SU-DHL-6 (cell line): Measurements from ENCODE around the gene TRIM2.

ENCODE experiments used
- CTCF ChIP-seq: fragments of 200-600 bp; sonication (generic); IDR thresholded peaks from one replicate; pipeline ENCODE4 v1.5.1; 2017; ENCODE audit warnings: antibody characterized with exemption, mild to moderate bottlenecking, low read length, moderate library complexity; ENCODE audit not compliant: insufficient read depth, poor library complexity, severe bottlenecking
- EZH2phosphoT487 ChIP-seq: fragments of 200-600 bp; sonication (generic), shearing (Covaris generic); conservative IDR thresholded peaks from 2 replicates; pipeline ENCODE4 v1.6.1; 2018; ENCODE audit warnings: mild to moderate bottlenecking, antibody characterized with exemption, low read length, moderate library complexity, mixed read lengths

DNA sequence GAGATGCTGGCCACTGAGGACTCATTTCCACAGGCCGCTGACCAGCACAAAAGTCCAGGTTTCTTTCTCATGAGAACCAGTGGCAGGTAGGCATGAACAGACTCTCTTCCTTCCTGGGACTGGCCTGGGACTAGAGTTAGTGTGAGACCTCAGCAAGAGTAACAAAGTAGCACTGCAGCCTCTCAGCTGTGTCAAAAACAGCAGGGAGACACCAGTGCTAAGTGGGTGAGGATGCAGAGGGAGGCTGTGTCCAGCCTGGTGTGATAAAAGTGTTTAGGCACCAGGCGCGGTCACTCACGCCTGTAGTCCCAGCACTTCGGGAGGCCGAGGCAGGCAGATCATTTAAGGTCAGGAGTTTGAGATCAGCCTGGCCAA, 42.9 kb downstream of the TRIM2 start:
- TF ChIP-seq CTCF (no peak), EZH2phosphoT487 (no peak)
